SW 1271 (cell line): ENCODE results near the gene MRPL17.
"Not testable (repeated sequence)": the region's sequence is repeated elsewhere in the genome, so short reads cannot be mapped to it uniquely, and the experiment has no call there.

Experiments used
- DNase-seq, 2 experiments: peaks; one replicate each; lab custom pipeline; 2025; lab: John Stamatoyannopoulos, UW

The MRPL17 gene

GRCh38 chr11:6682936-6683861 lies at the start of gene MRPL17:
MRPL17 (minus strand) TSS chr11:6683340; CDS start chr11:6683296, 44 bp downstream.
- DNase-seq = peak; percentile 95 to 98

DNA sequence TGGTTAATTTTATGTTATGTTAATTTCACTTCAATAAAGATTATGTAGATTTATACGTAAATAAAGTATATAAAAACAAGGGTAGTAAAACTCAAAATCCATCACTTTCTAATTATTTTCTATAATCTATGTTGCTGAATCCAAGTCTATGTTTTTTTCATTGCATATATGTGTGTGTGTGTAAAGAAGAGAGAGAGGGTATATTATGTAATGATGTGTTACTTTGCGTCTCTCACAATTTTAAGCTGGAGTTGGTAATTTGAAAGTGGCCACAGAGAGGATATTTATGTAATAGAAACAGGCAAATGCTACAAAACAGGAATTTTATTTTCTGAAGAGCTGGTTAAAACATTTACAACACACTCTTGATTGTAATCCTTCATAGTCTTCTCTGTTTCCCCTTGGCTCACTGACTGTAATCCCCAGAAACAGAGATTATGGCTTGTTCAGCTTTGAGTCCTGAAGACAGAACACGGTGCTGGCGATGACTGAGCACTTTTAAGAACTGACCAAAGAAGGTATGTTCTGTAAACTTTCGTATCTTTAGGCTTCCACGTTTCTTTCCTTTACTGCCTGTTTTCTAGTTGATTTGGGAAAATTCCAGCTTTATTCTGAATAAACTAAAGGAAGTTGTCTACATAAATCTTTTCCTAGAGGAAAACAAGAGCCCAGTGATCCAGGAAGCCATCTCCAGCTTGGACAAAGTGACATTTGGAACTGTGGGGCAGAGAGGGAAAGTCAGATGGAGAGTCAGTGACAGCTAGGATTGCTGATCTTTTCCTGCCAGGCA lies 45.0 kb upstream of the MRPL17 start:
- DNase-seq = no peak

DNA sequence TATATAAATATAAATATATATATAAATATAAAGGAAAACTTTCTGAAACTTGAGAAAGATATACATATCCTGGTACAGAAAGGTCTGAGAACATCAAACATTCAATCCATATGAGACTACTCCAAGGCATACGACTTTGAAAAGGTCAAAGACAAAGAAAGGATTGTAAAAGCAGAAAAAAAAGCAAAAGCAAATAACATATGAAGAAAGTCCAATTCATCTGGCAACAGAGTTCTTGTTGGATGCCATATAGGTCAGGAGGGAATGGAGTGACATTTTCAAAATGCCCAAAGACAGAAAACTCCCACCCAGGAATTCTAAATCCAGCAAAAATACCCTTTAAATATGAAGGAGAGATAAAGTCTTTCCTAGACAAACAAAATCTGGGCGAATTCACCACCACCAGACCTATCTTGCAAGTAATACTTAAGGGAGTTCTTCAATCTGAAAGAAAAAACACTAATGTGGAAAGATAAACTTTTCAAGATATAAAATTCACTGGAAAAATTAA lies 42.3 kb upstream of the MRPL17 start:
- DNase-seq = no peak

DNA sequence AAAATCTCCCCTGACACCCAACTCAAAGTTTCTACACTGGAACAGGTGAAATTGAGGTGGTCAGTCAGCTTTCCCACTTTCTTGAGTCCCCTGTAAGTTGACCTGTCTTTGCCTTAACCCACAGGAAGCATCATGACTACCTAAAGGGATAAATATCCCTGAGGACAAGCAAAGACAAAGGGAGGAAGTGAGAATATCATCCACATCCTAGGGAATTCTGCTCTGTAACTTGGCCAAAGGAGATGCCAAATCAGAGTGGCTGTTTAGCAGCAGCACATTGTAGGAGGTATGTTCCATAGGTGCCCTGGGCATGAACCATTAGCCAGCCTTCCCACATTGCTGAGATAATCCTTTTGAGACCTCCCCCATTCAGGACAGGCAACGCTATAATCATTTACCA lies 40.9 kb upstream of the MRPL17 start:
- DNase-seq = no peak

DNA sequence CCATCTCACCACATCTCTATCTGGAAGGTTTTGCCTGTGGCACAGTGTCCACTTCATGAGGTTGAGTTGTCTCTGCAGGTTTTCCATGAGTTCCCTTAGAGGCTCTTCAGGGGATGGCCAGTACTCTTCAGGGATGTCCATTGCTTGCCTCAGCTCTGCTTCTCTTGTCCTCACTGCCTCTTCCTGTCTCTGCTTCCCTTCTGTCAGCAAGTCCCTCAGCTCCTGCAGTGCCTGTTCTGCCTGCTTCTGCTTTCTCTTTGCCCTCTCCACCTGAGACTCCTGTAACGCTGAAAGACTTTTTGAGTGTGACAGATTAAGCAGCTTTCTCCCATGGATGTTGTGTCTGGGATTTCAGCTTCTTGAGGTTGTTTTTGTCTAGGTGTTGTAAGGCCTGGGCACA lies 38.2 kb upstream of the MRPL17 start:
- no peak for DNase-seq

DNA sequence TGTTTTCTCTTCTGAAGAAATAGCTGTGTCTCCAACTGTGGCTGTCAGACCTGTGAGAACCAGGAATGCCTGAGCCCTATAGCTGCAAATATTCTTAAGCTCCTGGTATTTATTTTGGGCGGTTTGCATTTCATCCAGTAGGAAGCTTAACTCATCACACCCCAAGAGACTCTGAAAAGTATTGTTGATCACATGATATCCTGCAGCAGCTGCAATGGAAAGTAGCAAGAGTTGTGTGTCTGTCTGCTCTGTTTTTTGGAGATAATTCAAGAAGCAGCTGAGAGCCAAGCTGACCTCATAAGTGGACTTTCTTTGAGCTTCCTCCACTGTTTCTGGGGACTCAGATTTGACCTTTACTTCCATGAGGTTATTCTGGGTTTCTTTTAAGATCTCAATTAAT lies 36.4 kb upstream of the MRPL17 start:
- no peak for DNase-seq

DNA sequence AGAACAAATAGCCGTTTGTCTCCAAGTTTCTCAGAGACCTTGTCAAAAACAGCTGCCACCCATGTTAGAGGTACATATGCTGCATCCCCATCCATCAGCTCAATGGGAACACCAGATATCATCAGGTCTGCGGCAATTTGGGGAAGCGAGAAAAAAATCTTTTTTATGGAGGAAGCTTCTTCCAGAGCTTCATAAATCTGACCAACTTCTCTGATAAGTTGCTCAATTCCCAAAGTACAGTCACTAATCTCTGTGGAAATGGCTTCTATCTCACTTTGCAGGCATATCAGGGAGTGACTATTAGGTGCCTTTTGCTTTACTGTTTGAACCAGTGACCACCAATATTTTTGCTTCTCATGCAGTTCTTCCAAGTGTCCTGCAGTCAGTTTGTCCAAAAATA lies 34.3 kb upstream of the MRPL17 start:
- DNase-seq = no peak

- DNase-seq = peak in 1 of 2 experiments; percentile 22
Measured at GRCh38 chr11:6711552-6711951, 28.4 kb upstream of the MRPL17 start.

DNA sequence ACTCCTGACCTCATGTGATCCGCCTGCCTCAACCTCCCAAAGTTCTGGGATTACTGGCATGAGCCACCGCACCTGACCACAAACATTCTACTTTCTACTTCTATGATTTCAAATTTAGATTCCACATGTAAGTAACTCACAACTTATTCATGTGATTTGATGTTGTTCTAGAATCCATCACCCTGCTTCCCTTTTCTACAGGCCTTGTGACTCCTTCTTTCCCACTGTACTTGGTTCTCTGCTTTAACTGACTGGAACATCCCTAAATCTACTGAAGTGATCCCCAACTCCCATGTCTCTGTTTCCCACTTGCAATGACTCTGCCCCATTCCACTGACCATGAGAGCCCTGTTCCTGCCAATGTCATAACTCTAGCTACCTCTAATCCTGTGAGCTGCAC lies 25.7 kb upstream of the MRPL17 start:
- DNase-seq = no peak

GRCh38 chr11:6705905-6706535 lies 22.9 kb upstream of the MRPL17 start:
- DNase-seq = peak in 1 of 2 experiments; percentile 32

GRCh38 chr11:6703247-6704063 lies 20.3 kb upstream of the MRPL17 start:
- peak in 1 of 2 experiments; percentile 69 for DNase-seq

DNA sequence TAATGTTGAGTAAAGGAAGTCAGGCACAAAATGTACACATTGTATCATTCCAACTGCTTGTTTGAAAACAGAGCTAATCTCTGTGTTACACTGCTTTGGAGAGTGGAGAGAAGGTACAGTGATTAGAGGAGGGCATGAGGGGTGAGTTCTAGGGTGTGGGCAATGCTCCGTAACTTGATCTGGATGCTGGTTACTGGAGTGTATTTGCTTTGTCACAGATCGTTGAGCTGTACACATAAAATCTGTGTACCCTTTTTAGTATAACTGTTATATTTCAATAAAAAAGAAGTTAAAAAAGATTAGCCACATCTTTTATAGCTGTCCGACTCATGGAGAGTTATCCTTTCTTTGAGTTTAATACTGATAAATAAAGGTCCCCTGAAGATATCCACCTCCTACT lies 18.8 kb upstream of the MRPL17 start:
- DNase-seq = not testable (repeated sequence)

- DNase-seq = no peak
Measured at GRCh38 chr11:6695377-6695776, 12.2 kb upstream of the MRPL17 start.

DNA sequence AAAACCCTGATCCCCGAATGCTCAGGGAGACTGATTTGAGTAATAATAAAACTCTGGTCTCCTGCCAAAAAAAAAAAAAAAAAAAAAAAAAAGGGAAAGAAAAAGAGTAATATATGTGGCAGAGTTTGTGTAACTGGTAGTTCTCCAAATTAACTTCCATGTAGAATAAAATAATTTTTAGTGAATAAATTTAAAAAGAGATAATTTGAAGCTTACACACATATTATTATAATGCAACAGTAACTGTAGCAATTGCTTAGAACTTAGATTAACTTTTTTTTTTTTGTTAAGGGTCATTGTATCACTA lies 11.0 kb upstream of the MRPL17 start:
- DNase-seq = no peak

- peak; percentile 51 to 61 for DNase-seq
Measured at GRCh38 chr11:6693342-6694228, 10.4 kb upstream of the MRPL17 start.

GRCh38 chr11:6692128-6692527 lies 9.0 kb upstream of the MRPL17 start:
- no peak for DNase-seq

- DNase-seq = not testable (repeated sequence)
Measured at GRCh38 chr11:6690431-6691132, 7.4 kb upstream of the MRPL17 start.

DNA sequence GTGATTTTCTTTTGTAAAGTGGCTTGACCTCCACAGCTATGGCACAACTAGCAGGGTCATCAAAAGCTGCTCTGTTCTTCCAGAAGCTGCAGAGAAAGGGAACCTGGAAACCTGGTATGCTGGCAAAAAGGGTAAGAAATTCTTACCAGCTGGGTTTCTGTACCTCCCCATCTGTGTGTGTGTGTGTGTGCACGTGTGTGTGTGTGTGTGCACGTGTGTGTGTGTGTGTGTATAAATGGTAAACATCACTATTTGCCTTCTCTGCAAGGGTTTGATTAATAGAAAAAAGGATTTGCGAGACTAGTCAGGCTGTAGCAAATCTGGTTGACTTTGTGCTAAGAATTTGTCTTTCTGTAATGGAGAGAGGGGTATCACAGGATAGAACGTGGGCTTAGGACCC lies 4.7 kb upstream of the MRPL17 start:
- no peak for DNase-seq

GRCh38 chr11:6686006-6686405 lies 2.9 kb upstream of the MRPL17 start:
- DNase-seq = no peak

DNA sequence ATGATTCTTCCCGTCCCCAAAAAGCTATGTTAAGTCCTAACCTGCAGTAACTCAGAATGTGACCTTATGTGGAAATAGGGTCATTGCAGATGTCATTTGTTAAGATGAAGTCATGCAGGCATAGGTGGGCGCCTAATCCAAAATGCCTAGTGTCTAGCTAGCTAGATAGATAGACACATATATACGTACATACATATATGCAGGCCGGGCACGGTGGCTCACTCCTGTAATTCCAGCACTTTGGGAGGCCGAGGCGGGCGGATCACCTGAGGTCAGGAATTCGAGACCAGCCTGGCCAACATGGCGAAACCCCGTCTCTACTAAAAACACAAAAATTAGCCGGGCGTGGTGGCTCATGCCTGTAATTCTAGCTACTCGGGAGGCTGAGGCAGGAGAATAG lies 928 bp upstream of the MRPL17 start:
- not testable (repeated sequence) for DNase-seq
